ENCODE results near the gene ISM1.

DNA sequence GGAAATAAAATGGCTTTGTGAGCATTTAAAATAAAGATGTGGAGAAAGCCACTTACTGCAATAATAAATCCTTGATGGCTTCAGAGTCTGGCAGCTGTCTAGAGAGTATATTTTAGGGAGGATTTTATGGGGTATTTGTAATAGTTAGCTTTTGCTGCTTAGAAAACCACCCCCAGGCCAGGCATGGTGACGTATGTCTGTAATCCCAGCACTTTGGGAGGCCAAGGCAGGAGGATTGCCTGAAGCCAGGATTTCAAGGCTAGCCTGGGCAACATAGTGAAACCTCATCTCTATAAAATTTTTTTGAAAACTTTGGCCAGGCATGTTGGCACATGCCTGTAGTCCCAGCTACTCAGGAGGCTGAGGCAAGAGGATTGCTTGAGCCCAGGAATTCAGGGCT lies 63.8 kb downstream of the ISM1 start:
- TF ChIP-seq POLR2A (IDR thresholded peaks at IDR 0.05; ENCODE audit: low read depth, low read length) (no peak), TAF1 (IDR thresholded peaks at IDR 0.05; ENCODE audit: borderline replicate concordance, low read depth, low read length) (no peak), POLR2AphosphoS5 (IDR thresholded peaks at IDR 0.05; ENCODE audit: low read depth, low read length) (no peak)

All from GM12892 (cell line).